Measurements from ENCODE around the gene SUMO3.

The SUMO3 gene

DNA sequence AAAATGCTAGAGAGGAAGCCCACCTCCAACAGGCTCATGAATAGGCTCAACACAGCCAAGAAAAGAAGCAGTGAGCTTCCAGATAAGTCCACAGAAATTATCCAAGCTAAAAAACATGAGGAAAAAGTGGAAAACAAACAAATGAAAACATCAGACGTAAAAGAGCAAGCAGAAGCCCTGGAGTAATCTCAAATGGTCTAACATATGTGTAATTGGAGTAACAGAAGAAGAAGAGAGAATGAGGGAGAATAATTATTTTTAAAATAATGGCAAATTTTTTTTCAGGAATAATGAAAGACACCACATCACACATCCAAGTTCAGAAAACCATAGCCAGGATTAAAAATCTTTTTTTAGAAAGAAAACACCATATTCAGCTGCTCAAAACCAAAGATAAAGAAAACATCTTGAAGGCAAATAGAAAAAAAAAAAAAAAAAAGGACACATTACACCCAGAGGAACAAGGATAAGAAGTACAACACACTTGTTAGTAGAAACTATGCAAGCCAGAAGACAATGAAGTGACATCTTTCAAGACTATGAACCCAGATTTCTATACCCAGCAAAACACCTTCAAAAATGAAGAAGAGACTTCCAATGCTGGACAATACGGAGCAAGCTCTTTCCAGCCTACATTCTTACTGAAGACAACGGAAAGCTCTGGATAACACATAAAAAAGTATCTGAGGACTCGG lies 10.6 kb upstream of the SUMO3 start:
- DNase-seq (ENCODE audit: low spot score), result no peak

DNA sequence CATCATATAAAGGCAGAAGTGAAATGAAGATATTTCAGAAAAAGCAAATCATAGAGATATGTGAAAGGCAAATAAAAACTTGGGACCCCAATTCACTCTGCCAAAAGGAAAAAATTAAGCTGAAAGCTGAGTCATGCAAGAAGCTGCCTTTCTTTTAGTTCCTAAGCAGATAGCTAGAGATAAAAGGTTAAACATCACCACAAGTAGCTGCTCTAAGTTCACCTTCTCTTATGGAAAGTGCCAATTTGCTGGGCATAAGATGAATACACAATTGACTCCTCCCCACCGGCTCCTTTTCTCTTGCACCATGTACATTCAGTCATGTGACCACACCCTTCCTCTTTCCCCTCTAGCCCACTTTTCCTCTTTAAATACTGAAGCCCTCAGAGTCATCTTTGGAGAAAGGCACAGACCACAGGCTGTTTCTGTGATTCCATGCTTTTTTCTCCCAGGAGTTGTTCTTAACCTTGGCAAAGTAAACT lies 5.4 kb upstream of the SUMO3 start:
- no peak for DNase-seq (ENCODE audit: low spot score)

DNA sequence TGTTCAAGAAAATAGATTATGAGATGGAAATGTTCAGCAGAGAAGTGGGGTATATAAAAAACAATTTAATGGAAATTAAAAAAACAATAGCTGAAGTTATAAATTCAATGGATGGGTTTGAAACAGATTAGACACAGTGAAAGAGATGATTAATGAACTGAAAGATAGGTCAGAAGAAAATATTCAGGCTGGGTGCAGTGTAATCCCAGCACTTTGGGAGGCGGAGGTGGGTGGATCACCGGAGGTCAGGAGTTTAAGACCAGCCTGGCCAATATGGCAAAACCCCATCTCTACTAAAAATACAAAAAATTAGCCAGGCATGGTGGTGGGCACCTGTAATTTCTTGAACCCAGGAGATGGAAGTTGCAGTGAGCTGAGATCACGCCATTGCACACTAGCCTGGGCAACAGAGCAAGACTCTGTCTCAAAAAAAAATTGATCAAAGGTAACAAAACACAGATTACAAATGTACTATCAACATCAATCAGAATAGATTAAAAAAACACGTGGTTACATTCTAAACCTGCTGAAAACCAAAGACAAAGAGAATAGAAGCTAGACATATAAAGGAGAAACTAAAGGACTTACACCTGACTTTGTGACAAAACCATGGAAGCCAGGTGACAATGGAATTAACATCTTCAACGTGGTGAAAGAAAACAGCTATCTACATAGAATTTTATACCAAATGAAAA lies 4.8 kb upstream of the SUMO3 start:
- DNase-seq (ENCODE audit: low spot score), result no peak

DNA sequence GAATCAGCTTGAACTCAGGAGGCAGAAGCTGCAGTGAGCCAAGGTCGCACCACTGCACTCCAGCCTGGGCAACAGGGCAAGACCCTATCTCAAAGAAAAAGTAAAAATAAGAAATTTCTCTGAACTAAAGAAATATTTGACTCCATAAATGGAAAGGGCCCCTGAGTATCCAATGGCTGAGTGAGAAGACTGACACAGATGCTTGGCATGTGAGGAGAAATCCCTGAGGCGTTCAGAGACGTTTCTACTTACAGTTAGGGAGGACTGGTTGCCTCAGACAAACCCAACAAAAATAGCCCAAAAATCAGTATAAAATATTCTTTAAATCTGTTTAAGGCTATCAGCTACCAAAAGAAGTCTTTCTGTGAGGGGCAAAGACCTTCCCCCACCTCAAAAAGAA lies 3.0 kb upstream of the SUMO3 start:
- no peak for DNase-seq (ENCODE audit: low spot score)

DNA sequence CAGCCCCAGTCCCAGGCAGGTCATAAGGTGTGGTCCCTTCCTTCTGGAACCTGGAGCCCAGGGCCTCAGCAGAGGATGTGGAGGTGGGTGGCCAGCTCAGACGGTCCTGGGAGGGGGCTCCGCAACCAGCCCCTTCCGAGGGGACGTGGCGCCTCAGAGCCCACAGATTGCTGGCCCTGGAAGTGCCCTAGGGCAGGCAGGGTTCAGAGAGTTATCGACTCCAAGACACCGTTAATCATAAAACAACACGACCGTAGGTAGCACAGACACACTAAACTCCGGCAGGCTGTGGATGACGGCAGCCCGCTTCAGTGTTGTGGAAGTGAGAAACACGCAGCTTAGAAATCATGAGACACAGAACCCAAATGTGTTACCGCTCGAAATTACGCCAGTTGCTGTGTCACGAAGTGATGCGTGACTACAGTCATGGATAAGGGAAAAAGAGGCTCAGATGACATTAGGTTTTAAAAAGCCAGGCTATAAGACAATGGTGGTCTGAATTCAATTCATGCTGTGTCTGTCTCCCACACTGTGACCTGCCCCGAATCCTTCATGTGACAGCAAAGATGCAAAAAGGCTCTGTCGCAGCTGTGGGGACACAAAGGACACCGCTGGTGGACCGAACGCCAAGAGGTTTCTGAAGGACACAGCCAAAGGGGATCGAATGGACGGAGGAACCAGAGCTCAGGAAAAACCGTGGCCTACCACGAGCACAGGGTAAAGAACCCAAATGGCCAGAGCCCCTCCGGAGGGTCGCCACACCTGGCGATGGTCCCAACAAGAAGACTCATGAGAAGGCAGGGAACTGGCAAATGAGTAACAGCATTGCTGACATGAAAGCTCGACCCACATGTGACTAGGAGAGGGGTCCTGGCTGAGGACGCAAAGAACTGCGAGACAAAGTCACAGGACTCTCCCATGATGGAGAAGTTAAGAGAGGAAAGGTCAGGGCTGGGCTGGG lies 1.7 kb upstream of the SUMO3 start:
- no peak for DNase-seq (ENCODE audit: low spot score)

DNA sequence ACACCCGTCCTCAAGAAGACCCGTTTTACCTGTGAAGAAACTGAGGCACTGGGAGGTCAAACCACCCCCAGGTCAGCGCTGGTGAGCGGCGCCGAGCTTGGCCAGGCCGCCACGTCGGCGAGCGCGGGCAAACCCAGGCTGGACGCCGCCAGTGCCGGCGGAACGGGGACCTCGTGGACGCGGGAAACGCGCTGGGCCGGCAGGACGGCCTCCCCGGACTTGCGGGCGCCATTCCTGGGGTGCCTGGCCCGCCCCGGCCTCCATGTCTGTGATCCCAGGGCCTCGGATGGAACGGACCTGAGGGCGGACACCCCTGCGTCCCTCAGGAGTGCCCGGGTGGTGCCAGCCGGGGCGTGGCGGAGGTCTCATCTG lies 764 bp upstream of the SUMO3 start:
- no peak for DNase-seq (ENCODE audit: low spot score)

DNA sequence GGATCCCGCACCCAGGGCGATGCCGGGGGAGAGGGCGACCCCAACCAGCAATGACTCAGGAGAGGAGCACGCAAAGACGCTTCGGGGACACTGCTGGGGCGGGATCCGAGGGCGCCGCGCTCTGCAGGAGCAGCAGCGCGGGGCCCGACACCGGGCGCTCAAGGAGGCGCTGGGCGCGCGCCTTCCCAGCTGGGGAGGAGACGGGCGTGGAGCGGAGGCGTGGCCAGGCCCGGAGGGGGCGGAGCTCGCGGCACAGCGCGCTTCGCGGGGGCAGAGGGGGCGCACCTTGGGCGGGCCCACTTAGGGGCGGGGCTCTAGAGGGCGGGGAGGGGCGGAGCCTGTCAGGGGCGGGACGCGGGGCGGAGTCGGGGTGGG lies 369 bp downstream of the SUMO3 start:
- peak; percentile 95 for DNase-seq (ENCODE audit: low spot score)

DNA sequence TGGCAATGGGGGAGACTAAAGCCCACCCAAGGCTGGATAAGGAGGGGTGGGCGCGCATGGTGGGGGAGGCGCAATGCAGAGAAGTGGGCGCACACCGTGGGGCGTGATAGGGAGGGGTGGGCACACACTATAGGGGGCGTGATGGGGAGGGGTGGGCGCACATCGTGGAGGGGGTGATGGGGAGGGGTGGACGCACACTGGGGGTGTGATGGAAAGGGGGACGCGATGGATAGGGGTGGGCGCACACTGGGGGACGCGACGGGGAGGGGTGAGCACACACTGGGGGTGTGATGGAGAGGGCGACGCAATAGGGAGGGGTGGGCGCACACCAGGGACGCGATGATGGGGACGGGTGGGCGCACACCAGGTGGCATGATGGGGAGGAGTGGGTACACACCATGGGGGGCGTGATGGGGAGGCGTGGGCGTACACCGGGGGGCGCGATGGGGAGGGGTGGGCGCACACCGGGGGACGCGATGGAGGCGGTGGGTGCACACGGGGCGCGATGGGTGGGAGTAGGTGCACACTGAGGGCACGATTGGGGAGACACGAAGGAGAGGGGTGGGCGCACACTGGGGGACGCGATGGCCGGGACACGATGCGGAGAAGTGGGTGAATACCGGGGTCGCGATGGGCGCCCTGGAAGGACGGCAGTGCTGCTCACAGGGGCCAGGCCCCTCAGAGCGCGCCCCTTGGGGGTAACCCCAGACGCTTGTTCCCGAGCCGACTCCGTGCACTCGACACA lies 929 bp downstream of the SUMO3 start:
- peak; percentile 49 for DNase-seq (ENCODE audit: low spot score)

DNA sequence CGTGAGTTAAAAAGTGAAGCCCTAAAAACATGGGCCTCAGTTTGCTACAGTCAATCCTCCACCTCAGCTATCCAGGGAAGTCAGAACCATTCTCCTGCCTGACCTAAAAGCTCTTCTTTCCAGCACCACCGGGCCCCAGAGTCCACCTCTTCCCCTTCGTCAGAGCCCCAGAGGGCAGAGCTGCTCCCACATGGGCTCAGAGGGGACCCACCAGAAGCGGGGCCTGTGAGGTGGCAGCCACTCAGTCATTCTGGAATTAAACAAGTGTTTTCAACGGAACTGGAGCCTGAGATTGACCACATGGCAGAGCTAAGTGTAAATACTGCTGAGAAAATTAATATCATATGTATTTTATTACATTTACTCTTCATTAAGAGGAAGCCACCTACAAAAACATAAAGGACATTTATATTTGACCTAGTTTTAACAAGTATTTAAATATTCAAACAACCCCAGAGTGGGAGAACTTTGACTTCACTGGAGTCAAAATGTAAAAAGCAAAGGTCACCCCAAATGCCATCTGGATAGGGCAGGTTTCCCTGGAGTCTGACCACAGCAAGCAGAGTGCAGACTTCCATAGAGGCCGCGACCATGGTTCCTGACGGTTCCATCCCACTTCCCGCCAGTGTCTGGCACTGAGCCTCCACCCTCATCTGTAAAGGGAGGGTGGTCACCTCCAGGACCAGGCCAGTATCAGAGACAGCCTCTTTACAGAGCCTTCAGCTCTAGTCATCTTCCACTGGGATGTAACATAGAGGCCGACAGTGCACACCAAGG lies 1.8 kb downstream of the SUMO3 start:
- no peak for DNase-seq (ENCODE audit: low spot score)

DNA sequence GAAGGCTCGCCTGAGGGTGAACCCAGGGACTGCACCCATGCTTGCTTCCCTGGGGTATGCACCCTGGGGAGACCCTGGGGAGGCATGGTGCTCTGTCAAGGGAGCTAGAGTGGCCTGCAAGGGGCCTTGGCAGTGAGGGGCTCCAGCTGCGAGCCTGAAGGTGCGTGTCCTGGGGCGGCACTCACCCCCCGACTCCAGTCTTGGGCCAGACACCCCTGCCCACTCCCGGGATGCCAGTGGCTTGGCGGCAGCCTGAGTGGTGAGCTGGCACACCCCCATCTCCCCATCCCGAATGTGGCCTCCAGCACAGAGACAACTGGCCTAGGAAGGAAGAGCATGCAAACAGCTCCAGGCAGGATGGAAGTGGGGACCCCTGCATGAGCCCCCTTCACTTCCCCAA lies 2.6 kb downstream of the SUMO3 start:
- no peak for DNase-seq (ENCODE audit: low spot score)

DNA sequence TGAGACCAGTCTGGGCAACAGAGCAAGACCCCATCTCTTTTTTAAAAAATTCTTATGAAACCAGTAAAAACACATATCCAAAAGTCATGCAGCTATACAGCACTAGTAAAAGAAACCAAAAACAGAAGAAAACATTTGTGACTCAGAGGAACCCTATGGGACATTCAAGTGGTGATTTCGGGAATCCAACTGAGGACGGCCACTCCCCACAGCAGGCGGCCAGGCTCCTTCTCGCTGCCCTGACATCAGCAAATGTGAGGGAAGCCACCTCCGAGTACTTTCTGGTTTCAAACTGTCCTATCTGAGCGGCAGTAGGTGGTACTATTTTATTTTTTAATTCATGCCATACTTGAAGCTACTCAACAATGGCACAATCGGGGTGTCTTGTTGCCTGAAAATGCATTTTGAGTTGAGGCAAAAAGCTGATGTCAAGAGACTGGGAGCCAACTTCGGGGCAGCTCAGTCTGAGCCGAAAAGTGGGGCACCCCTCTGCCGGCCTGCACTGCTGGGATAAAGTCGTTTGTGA lies 3.3 kb downstream of the SUMO3 start:
- no peak for DNase-seq (ENCODE audit: low spot score)

DNA sequence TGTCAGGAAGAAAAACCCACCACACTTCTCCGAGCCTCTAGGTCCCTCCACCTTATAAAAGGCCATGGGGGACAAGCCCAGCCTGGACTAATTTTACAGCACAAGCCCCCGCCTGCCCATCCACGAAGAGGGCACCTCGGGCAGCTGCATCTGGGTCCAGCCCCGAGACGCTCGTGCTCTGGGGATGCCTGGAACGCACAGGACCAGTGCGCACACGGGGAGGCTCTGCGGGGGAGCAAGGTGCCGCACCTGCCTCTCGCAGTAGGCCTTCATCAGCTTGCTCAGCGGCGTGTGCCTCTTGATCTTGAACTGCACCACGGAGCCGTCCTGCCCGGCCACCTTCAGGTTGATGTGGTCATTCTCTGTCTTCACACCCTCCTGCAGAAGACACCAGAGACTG lies 4.1 kb downstream of the SUMO3 start:
- DNase-seq (ENCODE audit: low spot score), result no peak

DNA sequence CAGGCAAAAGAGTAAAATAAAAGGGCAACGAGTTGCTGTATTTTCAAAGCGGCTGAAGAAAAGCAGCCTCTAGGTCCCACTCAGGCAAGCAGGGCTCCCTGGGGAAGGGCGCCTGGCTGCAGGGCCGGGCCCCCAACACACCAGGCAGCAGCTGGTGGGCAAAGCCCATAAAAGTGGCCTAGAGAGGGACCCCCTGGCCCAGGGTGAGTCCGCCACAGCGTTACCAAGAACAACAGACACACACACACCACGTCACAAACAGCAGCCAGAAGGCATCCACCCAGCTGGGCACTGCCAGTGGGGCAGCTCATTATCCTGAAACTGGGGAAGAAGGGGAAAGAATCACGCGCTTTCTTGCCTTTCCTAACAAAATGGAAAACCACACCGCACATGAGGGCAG lies 4.7 kb downstream of the SUMO3 start:
- DNase-seq (ENCODE audit: low spot score), result no peak

DNA sequence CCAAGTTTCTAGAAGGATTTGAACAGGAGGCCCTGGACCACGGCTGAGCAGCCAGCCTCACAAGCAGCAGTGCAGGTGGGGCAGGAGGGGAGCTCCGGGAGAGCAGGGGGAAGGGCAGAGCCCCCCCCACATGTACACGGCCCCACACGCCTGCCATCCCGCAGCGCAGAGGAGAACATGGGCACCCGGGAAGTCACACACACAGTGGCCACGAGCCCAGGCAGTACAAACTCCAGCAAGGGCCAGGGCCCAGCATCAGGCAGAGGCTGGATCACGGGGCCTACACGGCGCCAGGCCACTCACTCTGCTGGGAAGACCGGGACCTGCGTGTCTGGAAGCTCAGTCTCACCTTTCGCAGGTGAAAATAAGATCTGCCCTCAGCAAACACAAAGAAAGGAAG lies 5.2 kb downstream of the SUMO3 start:
- no peak for DNase-seq (ENCODE audit: low spot score)

DNA sequence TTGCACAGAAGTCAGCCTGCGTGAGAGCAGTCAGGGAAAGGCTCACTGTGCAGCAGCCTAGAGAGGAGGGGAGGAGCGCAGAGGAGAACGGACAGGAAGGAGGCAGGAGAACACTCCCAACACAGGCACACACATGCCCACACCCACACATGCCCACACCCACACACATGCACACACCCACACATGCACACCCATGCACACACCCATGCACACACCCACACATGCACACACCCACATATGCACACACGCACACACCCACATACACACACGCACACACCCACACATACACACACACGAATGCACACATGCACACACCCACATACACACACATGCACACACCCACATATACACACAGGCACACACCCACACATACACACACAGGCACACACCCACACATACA lies 7.1 kb downstream of the SUMO3 start:
- no peak for DNase-seq (ENCODE audit: low spot score)

DNA sequence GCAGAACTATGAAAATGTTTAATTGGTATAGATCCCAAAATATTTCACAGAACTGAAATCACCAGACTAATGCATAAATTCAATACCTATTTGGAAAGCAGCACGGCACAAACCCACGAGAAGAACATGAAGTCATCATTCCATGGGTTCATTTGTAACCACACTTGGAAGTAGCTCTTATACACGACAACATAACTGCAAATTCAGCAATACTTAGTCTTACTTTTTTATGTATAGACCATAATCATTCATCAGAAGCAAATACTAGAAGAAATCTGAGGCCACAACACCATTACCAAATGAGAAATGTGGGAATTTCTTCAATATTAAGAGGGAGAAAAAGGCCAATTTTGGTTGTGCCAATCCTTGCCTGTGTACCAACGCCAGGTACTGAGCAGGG lies 12.0 kb downstream of the SUMO3 start:
- DNase-seq (ENCODE audit: low spot score), result no peak

DNA sequence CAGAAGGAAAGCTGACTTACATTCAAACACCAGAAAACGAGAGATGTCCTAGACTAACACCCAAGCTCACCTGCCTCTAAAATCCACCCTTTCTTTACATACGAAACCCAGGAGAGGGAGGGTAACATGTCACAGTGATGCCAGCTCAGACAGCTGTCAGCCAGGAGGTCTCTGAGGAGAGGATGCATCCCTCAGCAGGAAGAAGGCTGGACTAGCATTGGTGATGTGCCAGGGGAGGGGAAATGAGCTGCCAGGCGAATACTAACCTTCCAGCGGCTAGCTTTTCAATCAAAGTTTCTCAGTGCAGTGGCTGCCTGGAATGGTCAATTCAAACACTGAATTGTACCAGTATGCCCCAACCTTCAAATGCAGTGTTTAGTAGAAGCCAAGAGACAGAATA lies 12.6 kb downstream of the SUMO3 start:
- no peak for DNase-seq (ENCODE audit: low spot score)

DNA sequence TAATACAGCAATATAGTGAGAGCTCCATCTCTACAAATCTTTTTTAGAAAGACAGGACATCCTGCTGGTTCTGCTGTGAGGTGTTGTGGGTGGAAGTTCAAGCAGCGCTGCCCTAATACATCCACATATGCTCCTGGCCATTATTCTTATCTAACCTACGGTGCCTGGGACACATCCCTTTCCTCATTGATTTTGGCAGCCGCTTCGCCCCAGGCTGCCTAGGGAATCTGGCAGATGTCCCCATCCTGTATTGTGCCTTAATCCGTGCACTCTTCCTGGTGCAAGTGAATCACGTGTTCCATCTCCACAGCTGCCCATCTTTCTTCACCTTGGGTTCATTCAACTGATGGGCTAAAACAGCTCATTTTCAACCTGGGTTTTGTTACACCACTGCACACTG lies 13.1 kb downstream of the SUMO3 start:
- DNase-seq (ENCODE audit: low spot score), result no peak

DNA sequence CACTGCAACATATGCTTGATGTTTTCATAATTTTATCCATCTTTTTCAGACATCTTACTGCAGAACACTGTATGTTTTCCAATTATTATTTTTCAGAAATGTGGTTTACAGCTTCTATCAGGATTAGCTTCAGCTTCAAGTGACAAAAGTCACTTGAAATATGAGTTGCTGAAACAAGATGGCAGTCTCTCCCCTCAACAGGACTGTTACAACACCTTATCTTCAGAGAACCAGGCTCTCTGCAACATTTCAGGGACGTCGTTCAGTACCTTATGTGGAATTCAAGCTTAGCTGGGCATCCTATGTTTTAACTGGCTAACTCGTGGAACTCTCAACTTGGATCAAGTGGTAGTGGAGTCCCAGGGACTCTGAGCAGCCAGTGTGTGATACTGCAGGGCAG lies 14.2 kb downstream of the SUMO3 start:
- DNase-seq (ENCODE audit: low spot score), result no peak

DNA sequence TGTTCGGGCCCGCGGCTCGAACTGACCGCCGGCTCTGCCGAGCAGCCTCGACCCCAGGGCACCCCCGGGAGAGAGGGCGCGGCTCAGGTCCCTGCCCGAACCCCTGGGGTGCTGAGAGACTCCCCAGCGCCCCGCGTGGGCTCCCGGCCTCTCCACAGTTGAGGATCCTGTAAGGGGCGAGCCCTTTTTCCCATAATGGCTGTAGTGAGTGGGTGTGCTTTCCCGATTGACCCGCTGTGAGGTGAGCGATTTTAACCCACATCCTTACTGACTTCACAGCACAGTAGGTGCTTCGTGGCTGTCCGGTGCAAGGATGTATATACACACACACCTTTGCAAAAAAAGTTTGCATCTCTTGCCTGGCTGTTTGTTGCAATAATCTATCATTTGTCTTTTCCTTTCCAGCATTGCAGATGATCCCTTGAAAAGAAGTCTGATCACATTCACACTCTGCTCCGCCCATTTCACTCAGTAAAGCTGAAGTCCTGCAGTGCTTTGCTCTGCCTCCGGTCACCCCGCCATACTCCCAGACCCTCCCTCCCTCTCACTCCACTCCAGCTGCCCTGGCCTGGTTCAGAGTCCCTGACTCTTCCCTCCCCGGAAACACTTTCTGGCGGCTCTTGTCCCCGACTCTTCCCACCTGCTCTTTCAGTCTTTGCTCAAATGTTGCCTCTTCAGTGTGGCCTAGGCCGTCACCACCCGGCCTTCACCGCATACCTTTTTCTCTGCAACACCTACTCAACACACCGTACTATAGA lies 15.3 kb downstream of the SUMO3 start:
- no peak for DNase-seq (ENCODE audit: low spot score)

Measured in ecto neural progenitor cell (in vitro differentiated cells).